UCSD-AML1 (cell line): ENCODE data around the gene SERF2.
"Not testable (repeated sequence)": the region's sequence is repeated elsewhere in the genome, so short reads cannot be mapped to it uniquely, and the experiment has no call there.

Experiments
- DNase-seq: peaks from one replicate; lab custom pipeline; 2025; ENCODE audit not compliant: unreplicated experiment; lab: John Stamatoyannopoulos, UW

The SERF2 gene

DNA sequence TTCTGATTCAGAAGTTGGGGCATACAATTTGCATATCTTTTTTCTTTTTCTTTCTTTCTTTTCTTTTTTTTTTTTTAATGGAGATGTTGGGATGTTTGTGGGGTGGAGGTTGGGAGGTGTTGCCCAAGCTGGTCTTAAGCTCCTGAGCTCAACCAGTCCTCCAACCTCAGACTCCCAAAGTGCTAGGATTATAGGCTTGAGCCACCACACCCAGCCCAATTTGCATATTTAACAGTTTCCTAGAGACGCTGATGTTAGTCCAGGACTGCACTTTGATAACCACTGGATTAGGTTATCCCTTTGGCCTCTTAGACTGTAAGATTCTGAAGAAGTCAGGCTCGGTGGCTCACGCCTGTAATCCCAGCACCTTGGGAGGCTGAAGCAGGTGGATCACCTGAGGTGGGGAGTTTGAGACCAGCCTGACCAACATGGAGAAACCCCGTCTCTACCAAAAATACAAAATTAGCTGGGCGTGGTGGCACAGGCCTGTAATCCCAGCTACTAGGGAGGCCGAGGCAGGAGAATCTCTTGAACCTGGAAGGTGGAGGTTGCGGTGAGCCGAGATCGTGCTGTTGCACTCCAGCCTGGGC is 37.9 kb downstream of the SERF2 start:
- DNase-seq = not testable (repeated sequence)

DNA sequence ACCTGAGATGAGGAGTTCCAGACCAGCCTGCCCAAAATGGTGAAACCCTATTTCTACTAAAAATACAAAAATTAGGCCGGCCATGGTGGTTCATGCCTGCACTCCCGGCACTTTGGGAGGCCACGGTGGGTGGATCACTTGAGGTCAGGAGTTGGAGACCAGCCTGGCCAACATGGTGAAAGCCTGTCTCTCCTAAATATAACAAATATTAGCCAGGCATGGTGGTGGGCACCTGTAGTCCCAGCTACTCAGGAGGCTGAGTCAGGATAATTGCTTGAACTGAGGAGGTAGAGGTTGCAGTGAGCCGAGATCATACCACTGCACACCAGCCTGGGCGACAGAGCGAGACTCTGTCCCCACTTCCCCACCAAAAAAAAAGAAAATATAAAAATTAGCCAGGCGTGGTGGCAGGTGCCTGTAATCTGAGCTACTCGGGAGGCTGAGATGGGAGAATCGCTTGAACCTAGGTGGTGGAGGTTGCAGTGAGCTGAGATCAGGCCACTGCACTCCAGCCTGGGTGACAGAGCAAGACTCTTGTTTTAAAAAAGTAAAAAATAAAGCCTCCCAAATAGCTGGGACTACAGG is 38.7 kb downstream of the SERF2 start:
- DNase-seq = not testable (repeated sequence)

DNA sequence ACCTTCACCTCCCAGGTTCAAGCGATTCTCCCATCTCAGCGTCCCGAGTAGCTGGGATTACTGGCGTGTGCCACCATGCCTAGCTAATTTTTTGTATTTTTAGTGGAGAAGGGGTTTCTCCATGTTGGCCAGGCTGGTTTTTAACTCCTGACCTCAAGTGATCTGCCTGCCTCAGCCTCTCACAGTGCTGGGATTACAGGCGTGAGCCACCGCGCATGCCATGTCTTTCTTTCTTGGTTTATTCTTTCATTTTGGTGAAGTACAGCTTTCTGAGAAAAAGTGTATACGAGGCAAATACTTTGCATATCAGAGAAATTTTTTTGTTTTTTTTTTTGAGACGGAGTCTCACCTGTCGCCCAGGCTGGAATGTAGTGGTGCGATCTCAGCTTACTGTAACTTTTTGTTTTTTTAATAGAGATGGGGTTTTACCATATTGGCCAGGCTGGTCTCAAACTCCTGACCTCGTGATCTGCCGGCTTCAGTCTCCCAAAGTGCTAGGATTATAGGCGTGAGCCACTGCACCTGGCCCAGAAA is 39.5 kb downstream of the SERF2 start:
- DNase-seq = not testable (repeated sequence)

DNA sequence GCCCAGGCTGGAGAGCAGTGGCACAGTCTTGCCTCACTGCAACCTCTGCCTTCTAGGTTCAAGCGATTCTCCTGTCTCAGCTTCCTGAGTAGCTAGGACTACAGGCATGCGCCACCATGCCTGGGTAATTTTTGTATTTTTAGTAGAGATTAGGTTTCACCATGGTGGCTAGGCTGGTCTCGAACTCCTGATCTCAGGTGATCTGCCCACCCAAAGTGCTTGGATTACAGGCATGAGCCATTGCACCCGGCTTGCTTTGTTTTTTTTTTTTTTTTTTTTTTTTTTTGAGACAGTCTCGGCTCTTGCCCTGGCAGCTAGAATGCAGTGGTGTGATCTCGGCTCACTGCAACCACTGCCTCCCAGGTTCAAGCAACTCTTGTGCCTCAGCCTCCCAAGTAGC is 40.4 kb downstream of the SERF2 start:
- DNase-seq = not testable (repeated sequence)

DNA sequence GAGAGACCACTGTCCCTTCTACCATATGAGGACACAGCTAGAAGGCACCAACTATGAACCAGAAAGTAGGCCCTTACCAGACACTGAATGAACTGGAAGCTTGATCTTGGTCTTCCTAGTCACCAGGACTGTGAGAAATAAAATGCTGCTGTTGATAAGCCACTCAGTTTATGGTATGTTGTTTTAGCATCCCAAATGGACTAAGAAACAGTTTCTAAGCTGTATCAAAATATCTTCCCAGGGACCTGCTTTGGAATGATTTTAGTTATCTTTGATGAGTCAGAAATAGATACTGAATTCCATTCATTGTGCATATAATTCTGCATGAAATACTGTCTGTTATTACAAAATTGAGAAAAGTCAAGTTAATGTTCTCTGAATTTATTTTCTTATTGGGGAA is 53.3 kb downstream of the SERF2 start:
- DNase-seq = no peak
